GM12873 (cell line): Measurements from ENCODE around the gene RER1.

ENCODE experiments used
- CTCF ChIP-seq: IDR thresholded peaks from 2 replicates; pipeline ENCODE4 v1.5.1; 2012; ENCODE audit warnings: low read depth, mild to moderate bottlenecking, moderate library complexity, low read length, control low read depth; ENCODE audit not compliant: insufficient read depth; ENCODE audit errors: missing control alignments

RER1 gene

DNA sequence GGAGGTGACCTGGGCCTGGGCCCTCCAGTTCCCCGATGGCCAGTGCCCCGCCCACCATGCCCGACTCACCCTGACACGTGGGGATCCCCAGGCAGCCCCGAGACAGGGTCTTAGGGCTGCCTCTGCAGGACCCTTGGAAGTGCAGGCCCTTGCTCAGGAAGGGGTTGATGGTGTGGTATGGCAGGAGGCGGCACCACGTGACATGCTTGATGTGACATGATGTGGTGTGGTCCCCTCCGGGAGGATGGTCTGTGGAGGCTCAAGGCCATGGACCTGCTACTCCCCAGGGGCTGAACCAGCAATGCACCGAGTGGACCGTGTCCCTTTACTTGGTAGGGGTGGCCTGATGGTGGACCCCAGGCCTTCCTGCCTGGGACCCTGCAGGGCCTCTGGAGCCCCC, 62.6 kb downstream of the RER1 start:
- no peak for TF ChIP-seq CTCF
